Activated B cell treated with CpG ODN at 0.5 μM for 24 hours (primary cell): ENCODE measurements around the gene ARL2. TPM values are rescaled to one million over a fixed set of nuclear protein-coding genes. Genes with fewer than 3 reads are reported as not detected.
"Not testable (repeated sequence)": the region's sequence is repeated elsewhere in the genome, so short reads cannot be mapped to it uniquely, and the experiment has no call there.

Experiments
- ATAC-seq: fragments of 200-7000 bp; cut with Tn5 transposase; one replicate; pipeline ENCODE4 v1.10.0; 2021; ENCODE audit warnings: low read depth, mild to moderate bottlenecking, moderate library complexity
- CTCF ChIA-PET: fragments of 350-600 bp; sonication (Branson Sonifier 250); formaldehyde crosslinking; loops from one replicate; lab custom pipeline; 2021; ENCODE audit warnings: antibody characterized with exemption; lab: Charles Lee
- POLR2A ChIA-PET: fragments of 350-600 bp; sonication (Branson Sonifier 250); formaldehyde crosslinking; loops from one replicate; lab custom pipeline; 2021; ENCODE audit warnings: antibody characterized with exemption; lab: Charles Lee
- DNase-seq: peaks from one replicate; pipeline ENCODE4 v3.0.0; 2022
- H3K27ac Mint-ChIP-seq: one replicate; pipeline ENCODE4 v1.8.0; 2020; ENCODE audit warnings: mixed read lengths
- H3K27me3 Mint-ChIP-seq: one replicate; pipeline ENCODE4 v1.8.0; 2021; ENCODE audit warnings: mixed read lengths
- H3K36me3 Mint-ChIP-seq: one replicate; pipeline ENCODE4 v1.8.0; 2021; ENCODE audit warnings: low read depth, mixed read lengths
- H3K4me1 Mint-ChIP-seq: one replicate; pipeline ENCODE4 v1.8.0; 2021; ENCODE audit warnings: mixed read lengths
- H3K4me3 Mint-ChIP-seq: one replicate; pipeline ENCODE4 v1.8.0; 2020; ENCODE audit warnings: mild to moderate bottlenecking, mixed read lengths
- H3K9me3 Mint-ChIP-seq: one replicate; pipeline ENCODE4 v1.8.0; 2020; ENCODE audit warnings: mixed read lengths
- CTCF ChIP-seq: fragments of 200-600 bp; IDR thresholded peaks from one replicate; pipeline ENCODE4 v1.8.0; 2022; ENCODE audit warnings: antibody characterized with exemption, mild to moderate bottlenecking
- intact Hi-C: fragments of 100-400 bp; cut with micrococcal nuclease; formaldehyde crosslinking; loops from one replicate; pipeline ENCODE4 v1.15.1; 2024
- total RNA-seq: library from RNA; stranded (reverse); gene quantifications from 2 replicates; pipeline ENCODE4 v1.2.3, GENCODE V29; 2022

Gene ARL2
- total RNA-seq, 1 donor from 2014 or later = 65.6 TPM

- ATAC-seq = no peak
- intact Hi-C loops = no loop called here
- Mint-ChIP-seq H3K27ac (no peak overlapping the region), H3K4me1 (peaks cover 4% of the 10 kb centered on the region), H3K36me3 (no peaks in the 10 kb centered on the region), H3K27me3 (no peaks in the 10 kb centered on the region), H3K4me3 (no peak overlapping the region), H3K9me3 (no peaks in the 10 kb centered on the region)
- CTCF ChIA-PET = no interaction called here
- no peak for DNase-seq
- POLR2A ChIA-PET = no interaction called here
- TF ChIP-seq CTCF = no peak
Observed at GRCh38 chr11:65003282-65003681, 10.7 kb upstream of the ARL2 start.

GRCh38 chr11:65003968-65004367 lies 10.0 kb upstream of the ARL2 start:
- intact Hi-C loops, H3K9me3 Mint-ChIP-seq, H3K36me3 Mint-ChIP-seq, H3K27me3 Mint-ChIP-seq, H3K4me1 Mint-ChIP-seq, H3K4me3 Mint-ChIP-seq, POLR2A ChIA-PET, H3K27ac Mint-ChIP-seq, CTCF ChIA-PET, ATAC-seq, DNase-seq: not testable (repeated sequence)

GRCh38 chr11:65008016-65008415 lies 5.9 kb upstream of the ARL2 start:
- POLR2A ChIA-PET = interaction anchor here (0.7 kb wide), 2 partner anchors 8 to 159 kb away, joined by 7 to 11 read pairs; no protein-coding TSS in a partner anchor

GRCh38 chr11:65008873-65009272 lies 5.1 kb upstream of the ARL2 start:
- H3K27me3 Mint-ChIP-seq = no peaks in the 10 kb centered on the region
- H3K4me1 Mint-ChIP-seq = peaks cover 9% of the 10 kb centered on the region
- H3K4me3 Mint-ChIP-seq = no peak overlapping the region
- CTCF ChIA-PET = no interaction called here
- H3K9me3 Mint-ChIP-seq = no peaks in the 10 kb centered on the region
- no peak for DNase-seq
- H3K36me3 Mint-ChIP-seq = peaks cover 2% of the 10 kb centered on the region
- intact Hi-C loops = no loop called here
- TF ChIP-seq CTCF = no peak
- no peak overlapping the region for H3K27ac Mint-ChIP-seq
- POLR2A ChIA-PET = interaction anchor here (0.6 to 0.7 kb wide), 3 partner anchors 9 to 160 kb away, joined by 3 to 11 read pairs (median 7); no protein-coding TSS in a partner anchor
- ATAC-seq = no peak

More at GRCh38 chr11:65008016-65008415, 5.9 kb upstream of the ARL2 start:
- TF ChIP-seq CTCF = no peak
- no peak for ATAC-seq
- no peak for DNase-seq
- intact Hi-C loops = no loop called here
- H3K9me3 Mint-ChIP-seq = no peaks in the 10 kb centered on the region
- H3K4me3 Mint-ChIP-seq = no peak overlapping the region
- no peak overlapping the region for H3K27ac Mint-ChIP-seq
- no peaks in the 10 kb centered on the region for H3K27me3 Mint-ChIP-seq
- CTCF ChIA-PET = no interaction called here
- H3K4me1 Mint-ChIP-seq = peaks cover 3% of the 10 kb centered on the region
- no peaks in the 10 kb centered on the region for H3K36me3 Mint-ChIP-seq

- Mint-ChIP-seq H3K36me3 (peaks cover 16% of the 10 kb centered on the region), H3K9me3 (no peaks in the 10 kb centered on the region), H3K4me1 (peaks cover 26% of the 10 kb centered on the region), H3K27me3 (no peaks in the 10 kb centered on the region), H3K4me3 (peak overlapping the region; percentile 90), H3K27ac (peak overlapping the region; percentile 96)
- ChIA-PET CTCF (interaction anchor here (0.6 to 2.8 kb wide), 20 partner anchors 9 to 377 kb away, joined by 3 to 15 read pairs (median 4); partner anchors contain the start of genes ATG2A, BATF2, CDC42BPG and CDCA5), POLR2A (interaction anchor here (0.7 to 2.4 kb wide), 19 partner anchors 14 to 602 kb away, joined by 3 to 13 read pairs (median 5); partner anchors contain the start of genes ATG2A, BATF2, MAJIN and PCNX3)
- peak; percentile 84 for DNase-seq
- intact Hi-C loops = loop anchor here (1.0 to 5.0 kb wide), 10 partner anchors 41 to 319 kb away; partner anchors contain the start of genes ATG2A, CAPN1, DPF2 and MAJIN
- ATAC-seq = peak; percentile 83
- no peak for TF ChIP-seq CTCF
Observed at GRCh38 chr11:65013130-65013887, 651 bp upstream of the ARL2 start.
